Suprapubic skin (tissue), 4 donors: ENCODE results near the gene GNAL. TPM values are rescaled to one million over a fixed set of nuclear protein-coding genes. Genes with fewer than 3 reads are reported as not detected.

Experiments
- DNase-seq, 2 donors: peaks; one replicate each; pipeline ENCODE4 v3.0.0-alpha.2; 2019; ENCODE audit warnings: low spot score in 2 of 2
- H3K27ac ChIP-seq: fragments of 200-600 bp; sonication (generic); one replicate; pipeline ENCODE4 v1.5.1; 2019
- H3K27me3 ChIP-seq: fragments of 200-600 bp; sonication (generic); one replicate; pipeline ENCODE4 v1.5.1; 2019
- H3K36me3 ChIP-seq: fragments of 200-600 bp; sonication (generic); one replicate; pipeline ENCODE4 v1.5.1; 2019
- H3K4me1 ChIP-seq: fragments of 200-600 bp; sonication (generic); one replicate; pipeline ENCODE4 v1.5.1; 2019
- H3K4me3 ChIP-seq: fragments of 200-600 bp; sonication (generic); one replicate; pipeline ENCODE4 v1.5.1; 2019; ENCODE audit warnings: mild to moderate bottlenecking
- H3K9me3 ChIP-seq: fragments of 200-600 bp; sonication (generic); one replicate; pipeline ENCODE4 v1.5.1; 2019
- EP300 ChIP-seq: sonication (generic); formaldehyde crosslinking; IDR thresholded peaks from one replicate; pipeline ENCODE4 v1.6.1; 2017; ENCODE audit warnings: antibody characterized with exemption
- POLR2A ChIP-seq, 2 donors: fragments of 450-650 bp; IDR thresholded peaks; one replicate each; pipeline ENCODE4 v1.6.1; 2017; ENCODE audit warnings: antibody characterized with exemption in 2 of 2, mild to moderate bottlenecking in 2 of 2, moderate library complexity in 2 of 2
- POLR2AphosphoS5 ChIP-seq, 3 donors: sonication (generic); formaldehyde crosslinking; IDR thresholded peaks; one replicate each; pipeline ENCODE4 v1.6.1; 2017; ENCODE audit warnings: antibody characterized with exemption in 3 of 3
- WGBS: methylation state at CpG from one replicate; pipeline ENCODE4 v1.1.5; 2018; 5-methylcytosine and 5-hydroxymethylcytosine counted together
- total RNA-seq, 4 donors: library from RNA; depleted of rRNA; stranded (reverse); fragments of >200 nt; gene quantifications; one replicate each; pipeline ENCODE4 v1.1.0, GENCODE V29; 2016
- TF ChIP-seq, protein P1 (sequence below), 2 donors: fragments of 200-600 bp in 1 of 2; fragments of 450-650 bp in 1 of 2; sonication (generic) in 1 of 2; IDR thresholded peaks; one replicate each; pipeline ENCODE4 v1.5.1; 2016 to 2019; ENCODE audit warnings: antibody characterized with exemption in 2 of 2, mild to moderate bottlenecking in 1 of 2, moderate library complexity in 1 of 2

GNAL gene
- total RNA-seq, 4 donors from 2014 or later, result 8.7 to 17.2 (median 15.0) TPM

DNA sequence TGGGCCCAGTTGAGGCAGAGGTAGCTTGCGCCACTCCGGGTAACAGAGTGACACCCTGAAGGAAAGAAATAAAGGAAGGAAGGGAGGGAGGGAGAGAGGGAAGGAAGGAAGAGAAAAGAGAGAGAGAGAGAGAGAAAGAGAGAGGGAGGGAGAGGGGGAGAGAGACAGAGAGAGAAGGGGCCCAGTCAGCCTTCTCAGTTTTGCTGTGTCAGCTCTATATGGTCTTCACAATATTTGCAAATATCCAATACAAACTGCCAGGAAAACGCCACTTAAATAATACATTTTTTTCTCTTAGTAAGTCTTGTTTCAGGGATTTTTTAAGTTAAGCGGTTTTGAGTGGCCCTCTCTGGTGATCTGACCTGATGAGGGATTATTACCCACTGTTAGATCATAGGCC lies 156.6 kb downstream of the GNAL start:
- Histone ChIP-seq H3K27ac (no peak overlapping the region), H3K4me3 (no peak overlapping the region), H3K27me3 (no peaks in the 10 kb centered on the region), H3K9me3 (no peaks in the 10 kb centered on the region), H3K4me1 (peaks cover 11% of the 10 kb centered on the region), H3K36me3 (no peaks in the 10 kb centered on the region)
- TF ChIP-seq POLR2AphosphoS5 (IDR thresholded peaks at IDR 0.05) (no peak), POLR2A (IDR thresholded peaks at IDR 0.05) (no peak), EP300 (no peak)
- TF ChIP-seq, protein P1, sequence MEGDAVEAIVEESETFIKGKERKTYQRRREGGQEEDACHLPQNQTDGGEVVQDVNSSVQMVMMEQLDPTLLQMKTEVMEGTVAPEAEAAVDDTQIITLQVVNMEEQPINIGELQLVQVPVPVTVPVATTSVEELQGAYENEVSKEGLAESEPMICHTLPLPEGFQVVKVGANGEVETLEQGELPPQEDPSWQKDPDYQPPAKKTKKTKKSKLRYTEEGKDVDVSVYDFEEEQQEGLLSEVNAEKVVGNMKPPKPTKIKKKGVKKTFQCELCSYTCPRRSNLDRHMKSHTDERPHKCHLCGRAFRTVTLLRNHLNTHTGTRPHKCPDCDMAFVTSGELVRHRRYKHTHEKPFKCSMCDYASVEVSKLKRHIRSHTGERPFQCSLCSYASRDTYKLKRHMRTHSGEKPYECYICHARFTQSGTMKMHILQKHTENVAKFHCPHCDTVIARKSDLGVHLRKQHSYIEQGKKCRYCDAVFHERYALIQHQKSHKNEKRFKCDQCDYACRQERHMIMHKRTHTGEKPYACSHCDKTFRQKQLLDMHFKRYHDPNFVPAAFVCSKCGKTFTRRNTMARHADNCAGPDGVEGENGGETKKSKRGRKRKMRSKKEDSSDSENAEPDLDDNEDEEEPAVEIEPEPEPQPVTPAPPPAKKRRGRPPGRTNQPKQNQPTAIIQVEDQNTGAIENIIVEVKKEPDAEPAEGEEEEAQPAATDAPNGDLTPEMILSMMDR (IDR thresholded peaks at IDR 0.05), result no peak
- WGBS, result 87% methylated on average over 4 of the region's 4 CpGs
- no peak for DNase-seq

DNA sequence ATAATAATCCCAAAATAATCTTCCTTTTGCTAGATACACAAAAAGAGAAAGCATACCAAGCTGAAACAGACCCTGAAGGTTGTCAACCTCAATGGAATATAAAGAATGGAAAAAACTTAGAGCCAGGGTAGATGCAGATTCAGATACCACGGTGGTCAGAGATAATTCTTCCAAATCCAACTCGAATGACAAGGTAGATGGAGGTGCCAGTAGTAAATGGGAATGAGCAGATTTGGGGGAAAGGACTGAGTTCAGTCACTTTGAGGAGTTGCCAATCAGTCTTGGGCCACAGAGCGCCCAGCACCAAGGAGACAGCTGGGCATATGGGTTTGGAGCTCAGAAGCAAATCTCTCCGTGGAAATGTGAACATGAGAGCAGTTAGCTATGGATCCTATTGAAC lies 158.7 kb downstream of the GNAL start:
- Histone ChIP-seq H3K36me3 (no peaks in the 10 kb centered on the region), H3K4me1 (peaks cover 19% of the 10 kb centered on the region), H3K9me3 (no peaks in the 10 kb centered on the region), H3K27ac (no peak overlapping the region), H3K27me3 (no peaks in the 10 kb centered on the region), H3K4me3 (no peak overlapping the region)
- DNase-seq, result no peak
- 82% methylated on average over 4 of the region's 4 CpGs for WGBS
- TF ChIP-seq POLR2AphosphoS5 (IDR thresholded peaks at IDR 0.05) (no peak), EP300 (no peak), POLR2A (IDR thresholded peaks at IDR 0.05) (no peak)
- TF ChIP-seq, protein P1 (IDR thresholded peaks at IDR 0.05), result no peak

DNA sequence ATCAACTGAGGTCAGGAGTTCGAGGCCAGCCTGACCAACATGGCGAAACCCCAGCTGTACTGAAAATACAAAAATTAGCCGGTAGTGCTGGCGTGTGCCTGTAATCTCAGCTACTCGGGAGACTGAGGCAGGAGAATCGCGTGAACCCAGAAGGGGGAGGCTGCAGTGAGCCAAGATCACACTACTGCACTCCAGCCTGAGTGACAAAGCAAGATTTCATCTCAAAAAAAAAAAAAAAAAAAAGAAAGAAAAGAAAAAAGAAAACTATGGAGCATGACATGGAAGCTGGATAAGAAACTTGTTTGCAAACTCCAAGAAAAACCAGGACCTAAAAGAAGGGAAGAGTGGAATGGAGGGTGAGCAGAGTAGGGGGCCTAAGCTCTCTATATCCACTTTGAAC lies 160.2 kb downstream of the GNAL start:
- TF ChIP-seq POLR2AphosphoS5 (IDR thresholded peaks at IDR 0.05) (no peak), POLR2A (IDR thresholded peaks at IDR 0.05) (no peak), EP300 (no peak)
- TF ChIP-seq, protein P1 (IDR thresholded peaks at IDR 0.05), result no peak

GRCh38 chr18:11849841-11850634 lies 161.0 kb downstream of the GNAL start:
- Histone ChIP-seq H3K27ac (peak overlapping the region; percentile 99), H3K4me1 (peaks cover 39% of the 10 kb centered on the region), H3K9me3 (no peaks in the 10 kb centered on the region), H3K4me3 (peak overlapping the region; percentile 97), H3K27me3 (no peaks in the 10 kb centered on the region), H3K36me3 (peaks cover 8% of the 10 kb centered on the region)
- DNase-seq, result peak; percentile 90 to 91
- WGBS, result 16% methylated on average over 17 of the region's 17 CpGs
- TF ChIP-seq POLR2A (IDR thresholded peaks at IDR 0.05) (peak in 1 of 2 donors; percentile 30), EP300 (no peak), POLR2AphosphoS5 (IDR thresholded peaks at IDR 0.05) (peak; percentile 26 to 86 (median 58))
- TF ChIP-seq, protein P1 (IDR thresholded peaks at IDR 0.05), result no peak

More for the DNA sequence above, 160.2 kb downstream of the GNAL start:
- Histone ChIP-seq H3K27ac (peak overlapping the region; percentile 99), H3K4me1 (peaks cover 33% of the 10 kb centered on the region), H3K36me3 (peaks cover under 1% of the 10 kb centered on the region), H3K9me3 (no peaks in the 10 kb centered on the region), H3K4me3 (peak overlapping the region; percentile 97), H3K27me3 (no peaks in the 10 kb centered on the region)
- 82% methylated on average over 7 of the region's 7 CpGs for WGBS
- no peak for DNase-seq

- Histone ChIP-seq H3K4me3 (peak overlapping the region; percentile 97), H3K27me3 (no peaks in the 10 kb centered on the region), H3K27ac (peak overlapping the region; percentile 99), H3K9me3 (no peaks in the 10 kb centered on the region), H3K4me1 (peaks cover 39% of the 10 kb centered on the region), H3K36me3 (peaks cover 9% of the 10 kb centered on the region)
- TF ChIP-seq EP300, result no peak
- WGBS, result 1% methylated on average over 10 of the region's 10 CpGs
- no peak for DNase-seq
Observed at GRCh38 chr18:11850821-11851145, 161.7 kb downstream of the GNAL start.
